GM19023 (cell line): ENCODE measurements around the gene ERICH6.

ENCODE experiments used
- ATAC-seq: cut with Tn5 transposase; IDR thresholded peaks from one replicate; pipeline ENCODE4 v1.9.1; 2021; ENCODE audit warnings: mild to moderate bottlenecking, moderate library complexity; ENCODE audit not compliant: unreplicated experiment

Gene ERICH6

DNA sequence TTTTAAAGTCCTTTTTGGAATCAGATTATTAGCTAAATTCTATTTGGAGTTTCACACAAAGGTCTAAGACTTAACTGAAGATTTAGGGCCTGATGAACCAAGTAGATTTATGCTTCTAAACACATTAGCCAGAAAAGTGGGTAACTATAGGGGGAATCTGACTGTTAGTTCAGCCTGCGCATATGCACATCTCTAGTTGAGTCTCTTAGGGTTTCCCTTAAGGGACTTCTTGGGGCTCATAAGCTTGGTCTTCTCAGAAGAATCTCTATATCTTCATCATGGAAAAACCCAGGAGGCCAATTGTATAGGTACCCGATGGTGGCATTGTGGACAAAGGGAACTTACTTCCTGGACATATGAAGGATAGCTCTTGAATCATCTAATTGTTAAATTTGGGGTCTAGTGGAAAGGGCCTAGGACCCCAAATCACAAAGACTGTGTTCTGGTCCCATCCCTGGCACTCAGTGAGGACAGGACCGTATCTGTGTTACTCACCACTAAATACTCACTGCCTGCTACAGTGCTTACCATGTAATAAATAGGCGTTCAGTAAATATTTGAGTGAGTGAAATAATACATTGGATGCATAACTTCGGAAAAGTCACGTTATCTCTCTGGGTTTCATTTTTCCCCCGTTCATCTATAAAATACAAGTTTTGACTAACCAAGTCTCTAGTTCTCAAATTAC is 83.6 kb downstream of the ERICH6 start:
- ATAC-seq, result no peak

DNA sequence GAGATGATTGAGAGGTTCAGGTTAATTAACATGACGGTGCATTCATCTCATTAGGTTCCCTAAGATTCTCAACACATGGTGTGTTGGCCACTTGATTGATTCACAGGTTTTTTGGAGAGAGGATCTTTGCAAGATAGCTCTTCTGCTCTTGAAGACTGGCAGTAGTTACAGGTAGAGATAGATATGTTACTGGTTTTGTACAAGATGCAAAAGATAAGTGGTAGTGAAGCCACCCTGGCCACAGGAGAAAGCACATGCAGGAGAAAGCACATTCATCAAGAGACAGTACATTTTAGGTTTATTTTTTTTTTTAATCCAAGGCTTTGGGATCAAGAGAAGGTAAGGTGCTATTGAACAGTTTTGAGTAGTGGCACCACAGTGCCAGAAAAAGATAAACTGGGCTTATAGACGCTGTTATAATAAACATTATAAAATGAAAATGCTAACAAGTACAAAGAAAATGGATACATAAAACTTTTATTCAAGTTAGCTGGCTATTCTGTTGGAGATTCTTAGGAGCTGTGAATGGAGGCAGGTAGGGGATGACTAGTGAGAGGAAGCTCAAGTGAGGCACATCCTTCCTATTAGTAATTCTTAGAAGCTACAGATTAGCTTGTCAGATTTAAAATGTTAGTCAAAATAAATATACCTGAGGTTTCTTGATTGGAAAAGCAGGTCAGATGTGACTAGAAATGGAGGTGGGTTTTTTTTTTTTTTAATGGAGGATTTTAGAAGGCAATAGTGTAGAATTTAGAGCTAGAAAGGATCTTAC is 89.8 kb downstream of the ERICH6 start:
- no peak for ATAC-seq

DNA sequence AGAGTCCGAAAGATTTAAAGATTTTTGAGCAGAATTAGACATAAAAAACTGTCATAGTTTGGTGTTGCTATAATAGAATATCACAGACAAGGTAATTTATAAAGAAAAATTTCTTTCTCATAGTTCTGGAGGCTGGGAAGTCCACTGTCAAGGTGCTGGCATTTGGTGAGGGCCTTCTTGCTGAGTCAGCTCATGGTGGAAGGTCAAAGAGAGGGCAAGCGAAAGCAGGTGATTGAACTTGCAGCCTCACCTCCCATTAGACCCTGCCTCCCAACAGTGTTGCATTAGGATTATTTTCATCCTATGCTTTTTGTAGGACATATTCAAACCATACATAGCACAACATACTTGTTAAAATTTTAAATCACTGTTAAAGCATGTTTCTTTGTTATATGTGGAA is 90.7 kb downstream of the ERICH6 start:
- ATAC-seq, result no peak

DNA sequence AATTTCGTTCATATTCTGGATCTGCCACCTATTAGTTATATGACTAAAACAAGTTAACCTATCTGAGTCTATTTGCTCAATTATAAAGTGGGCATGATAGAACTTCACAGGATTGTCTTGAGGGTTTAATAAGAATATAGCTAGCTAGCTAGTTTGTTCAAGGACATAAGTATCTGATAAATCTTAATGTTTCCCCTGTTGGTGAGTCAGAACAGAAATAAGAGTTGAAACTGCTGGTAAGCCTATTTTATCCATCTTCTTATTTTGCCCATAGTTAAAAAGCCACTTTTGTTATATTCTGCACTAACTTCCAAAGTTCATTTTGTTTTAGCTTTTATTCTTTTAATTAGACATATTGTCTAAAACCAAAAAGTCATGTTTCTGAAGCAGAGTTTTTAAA is 91.2 kb downstream of the ERICH6 start:
- ATAC-seq, result no peak

DNA sequence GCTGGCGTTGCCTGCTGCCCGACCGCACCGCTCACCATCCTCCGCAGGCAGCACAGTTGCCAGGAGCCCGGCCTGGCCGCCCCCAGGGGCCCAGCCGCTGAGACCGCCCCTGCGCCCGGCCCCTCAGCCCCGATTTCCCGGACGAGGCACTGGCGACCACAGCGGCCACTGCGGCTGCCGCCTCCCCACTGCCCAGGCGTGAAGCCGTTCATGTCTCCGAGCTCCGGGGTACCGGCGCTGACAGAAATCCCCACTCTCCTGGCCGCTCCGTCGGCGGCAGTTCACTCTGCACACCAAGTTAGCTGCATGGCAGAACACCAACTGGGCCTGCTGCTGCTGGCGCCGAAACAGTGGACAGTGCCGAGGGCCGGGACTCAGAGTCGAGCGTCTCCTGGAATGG is 92.1 kb downstream of the ERICH6 start:
- ATAC-seq, result no peak

DNA sequence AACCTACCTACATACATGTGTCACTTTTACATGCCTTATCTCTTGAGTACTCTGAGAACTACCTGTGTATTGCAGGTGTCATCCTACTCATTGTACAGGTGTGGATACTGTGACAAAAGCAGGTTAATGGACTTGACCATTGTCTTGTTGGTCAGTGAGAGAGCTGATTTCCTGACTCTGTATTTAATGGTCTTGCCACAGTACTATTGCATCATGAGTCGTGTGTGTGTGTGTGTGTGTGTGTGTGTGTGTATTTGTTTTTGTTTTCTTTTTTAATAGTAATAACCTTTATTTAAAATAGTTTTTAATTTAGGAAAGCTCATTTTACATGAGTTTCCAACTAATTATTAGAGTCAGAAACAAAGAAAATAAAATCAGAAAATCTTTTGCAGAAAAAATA is 92.9 kb downstream of the ERICH6 start:
- no peak for ATAC-seq

DNA sequence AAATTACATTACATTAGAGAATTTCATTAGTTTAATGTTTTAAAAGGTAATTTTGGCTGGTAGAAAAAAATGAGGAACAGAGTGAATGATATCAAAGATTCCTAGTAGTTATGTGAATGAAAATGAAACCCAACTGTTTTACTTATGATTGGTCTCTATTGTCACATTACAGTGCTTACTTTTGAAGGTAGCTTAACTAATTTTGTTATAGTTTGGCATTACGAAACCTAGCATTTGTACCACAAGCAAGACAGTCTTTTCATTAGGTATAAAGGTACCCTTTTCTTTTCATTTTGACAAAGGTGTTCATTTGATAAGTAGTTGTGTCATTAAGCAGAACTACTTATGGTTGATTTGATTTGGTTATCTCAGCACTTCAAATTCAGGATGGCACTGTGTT is 93.7 kb downstream of the ERICH6 start:
- ATAC-seq, result no peak
